Skin of body (tissue), 2 donors: ENCODE results near the gene OLIG2. TPM values are rescaled to one million over a fixed set of nuclear protein-coding genes. Genes with fewer than 3 reads are reported as not detected.

Experiments used
- DNase-seq: peaks from one replicate; lab custom pipeline; 2025; lab: John Stamatoyannopoulos, UW
- total RNA-seq: library from RNA; depleted of rRNA; stranded (reverse); fragments of >200 nt; gene quantifications from one replicate; pipeline ENCODE4 v1.2.3, GENCODE V29; 2014

The OLIG2 gene
- total RNA-seq, 1 donor from 2014 or later, result 0.10 TPM

- DNase-seq, result no peak
Measured at GRCh38 chr21:33019885-33020557, 5.7 kb upstream of the OLIG2 start.

GRCh38 chr21:33020558-33021100 lies 5.1 kb upstream of the OLIG2 start:
- no peak for DNase-seq

DNA sequence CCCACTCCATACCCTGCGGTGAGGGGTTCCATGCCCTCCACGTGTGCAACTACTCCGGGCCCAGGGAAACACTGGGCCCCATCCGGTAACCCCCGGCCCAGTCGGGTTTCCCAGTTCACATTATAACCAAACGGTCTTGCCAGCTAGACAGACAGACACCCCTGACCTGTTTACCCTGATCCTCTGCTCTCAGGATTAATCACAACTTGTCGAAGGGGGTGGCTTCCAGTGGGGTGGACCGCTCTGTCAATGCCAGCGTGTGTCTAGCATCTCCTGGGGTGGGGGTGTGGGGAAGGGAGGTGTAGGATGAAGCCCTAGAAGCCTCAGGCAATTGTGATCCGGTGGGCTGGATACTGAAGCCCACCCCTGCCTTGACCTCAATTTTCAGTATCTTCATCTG lies 4.6 kb upstream of the OLIG2 start:
- DNase-seq, result no peak

DNA sequence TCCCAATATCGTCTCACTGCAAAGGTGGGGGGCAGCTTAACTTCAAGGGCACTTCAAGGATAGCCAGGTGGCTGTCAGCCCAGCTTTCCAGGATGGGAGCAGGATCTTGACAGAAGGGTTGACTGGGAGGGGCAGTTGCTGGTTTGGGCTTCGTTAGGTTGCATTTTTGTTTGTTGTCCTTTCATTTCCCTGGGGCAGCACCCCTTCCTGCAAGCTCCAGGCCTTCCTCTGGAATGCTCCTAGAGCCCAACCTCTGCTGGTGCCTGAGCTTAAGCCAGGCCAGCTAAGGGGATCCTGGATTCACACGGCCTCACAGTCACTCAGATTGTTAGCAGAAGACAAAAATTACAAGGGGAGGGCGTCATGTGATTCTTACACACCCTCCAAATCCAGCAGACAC lies 4.1 kb upstream of the OLIG2 start:
- DNase-seq, result no peak

DNA sequence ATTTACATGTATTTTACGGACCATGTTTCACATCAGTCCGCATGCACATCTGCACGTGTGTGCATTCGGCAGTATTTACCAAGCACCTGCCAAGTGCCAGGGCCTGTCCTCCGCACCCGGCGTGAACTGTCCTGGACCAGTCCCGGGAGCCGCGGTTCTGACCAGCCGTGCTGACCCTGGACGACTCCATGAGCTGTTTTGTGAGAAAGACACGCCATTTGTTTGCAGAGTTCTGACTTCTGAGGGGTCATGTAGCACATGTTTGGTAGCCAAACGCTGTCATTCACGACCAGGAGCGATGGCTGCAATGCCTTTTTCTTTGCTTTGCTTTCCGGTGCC lies 3.3 kb upstream of the OLIG2 start:
- no peak for DNase-seq

DNA sequence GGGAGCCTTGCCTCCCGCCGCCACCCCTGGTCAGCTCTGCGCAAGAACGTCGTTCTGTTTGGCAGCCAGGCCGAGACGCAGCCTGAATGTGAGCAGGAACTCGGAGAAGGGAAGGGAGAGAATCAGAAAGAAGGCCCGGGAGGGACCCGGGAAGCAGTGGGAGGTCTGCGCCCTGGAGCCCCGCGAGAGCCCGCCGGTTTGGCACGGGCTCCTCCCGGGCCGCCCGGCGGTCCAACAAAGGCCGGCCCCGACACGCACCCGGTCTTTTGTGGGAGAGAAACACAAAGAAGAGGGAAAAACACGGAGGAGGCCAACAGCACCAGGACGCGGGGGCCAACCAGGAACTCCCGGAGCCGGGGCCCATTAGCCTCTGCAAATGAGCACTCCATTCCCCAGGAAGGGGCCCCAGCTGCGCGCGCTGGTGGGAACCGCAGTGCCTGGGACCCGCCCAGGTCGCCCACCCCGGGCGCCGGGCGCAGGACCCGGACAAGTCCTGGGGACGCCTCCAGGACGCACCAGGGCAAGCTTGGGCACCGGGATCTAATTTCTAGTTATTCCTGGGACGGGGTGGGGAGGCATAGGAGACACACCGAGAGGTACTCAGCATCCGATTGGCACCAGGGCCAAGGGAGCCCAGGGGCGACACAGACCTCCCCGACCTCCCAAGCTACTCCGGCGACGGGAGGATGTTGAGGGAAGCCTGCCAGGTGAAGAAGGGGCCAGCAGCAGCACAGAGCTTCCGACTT lies 2.7 kb upstream of the OLIG2 start:
- DNase-seq, result no peak

- DNase-seq, result no peak
Measured at GRCh38 chr21:33023574-33024200, 2.0 kb upstream of the OLIG2 start.

GRCh38 chr21:33024201-33025103 lies 1.3 kb upstream of the OLIG2 start:
- DNase-seq, result no peak

- no peak for DNase-seq
Measured at GRCh38 chr21:33025106-33025488, 638 bp upstream of the OLIG2 start.

DNA sequence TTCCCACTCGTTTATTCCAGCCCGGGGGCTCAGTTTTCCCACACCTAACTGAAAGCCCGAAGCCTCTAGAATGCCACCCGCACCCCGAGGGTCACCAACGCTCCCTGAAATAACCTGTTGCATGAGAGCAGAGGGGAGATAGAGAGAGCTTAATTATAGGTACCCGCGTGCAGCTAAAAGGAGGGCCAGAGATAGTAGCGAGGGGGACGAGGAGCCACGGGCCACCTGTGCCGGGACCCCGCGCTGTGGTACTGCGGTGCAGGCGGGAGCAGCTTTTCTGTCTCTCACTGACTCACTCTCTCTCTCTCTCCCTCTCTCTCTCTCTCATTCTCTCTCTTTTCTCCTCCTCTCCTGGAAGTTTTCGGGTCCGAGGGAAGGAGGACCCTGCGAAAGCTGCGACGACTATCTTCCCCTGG lies 716 bp downstream of the OLIG2 start:
- DNase-seq, result no peak

GRCh38 chr21:33026878-33027400 lies 1.2 kb downstream of the OLIG2 start:
- no peak for DNase-seq

DNA sequence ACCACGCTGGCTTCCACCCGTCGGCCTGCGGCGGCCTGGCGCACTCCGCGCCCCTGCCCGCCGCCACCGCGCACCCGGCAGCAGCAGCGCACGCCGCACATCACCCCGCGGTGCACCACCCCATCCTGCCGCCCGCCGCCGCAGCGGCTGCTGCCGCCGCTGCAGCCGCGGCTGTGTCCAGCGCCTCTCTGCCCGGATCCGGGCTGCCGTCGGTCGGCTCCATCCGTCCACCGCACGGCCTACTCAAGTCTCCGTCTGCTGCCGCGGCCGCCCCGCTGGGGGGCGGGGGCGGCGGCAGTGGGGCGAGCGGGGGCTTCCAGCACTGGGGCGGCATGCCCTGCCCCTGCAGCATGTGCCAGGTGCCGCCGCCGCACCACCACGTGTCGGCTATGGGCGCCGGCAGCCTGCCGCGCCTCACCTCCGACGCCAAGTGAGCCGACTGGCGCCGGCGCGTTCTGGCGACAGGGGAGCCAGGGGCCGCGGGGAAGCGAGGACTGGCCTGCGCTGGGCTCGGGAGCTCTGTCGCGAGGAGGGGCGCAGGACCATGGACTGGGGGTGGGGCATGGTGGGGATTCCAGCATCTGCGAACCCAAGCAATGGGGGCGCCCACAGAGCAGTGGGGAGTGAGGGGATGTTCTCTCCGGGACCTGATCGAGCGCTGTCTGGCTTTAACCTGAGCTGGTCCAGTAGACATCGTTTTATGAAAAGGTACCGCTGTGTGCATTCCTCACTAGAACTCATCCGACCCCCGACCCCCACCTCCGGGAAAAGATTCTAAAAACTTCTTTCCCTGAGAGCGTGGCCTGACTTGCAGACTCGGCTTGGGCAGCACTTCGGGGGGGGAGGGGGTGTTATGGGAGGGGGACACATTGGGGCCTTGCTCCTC lies 1.9 kb downstream of the OLIG2 start:
- no peak for DNase-seq

- no peak for DNase-seq
Measured at GRCh38 chr21:33028287-33028670, 2.5 kb downstream of the OLIG2 start.

- no peak for DNase-seq
Measured at GRCh38 chr21:33028773-33029384, 3.1 kb downstream of the OLIG2 start.

GRCh38 chr21:33029385-33029921 lies 3.7 kb downstream of the OLIG2 start:
- no peak for DNase-seq

DNA sequence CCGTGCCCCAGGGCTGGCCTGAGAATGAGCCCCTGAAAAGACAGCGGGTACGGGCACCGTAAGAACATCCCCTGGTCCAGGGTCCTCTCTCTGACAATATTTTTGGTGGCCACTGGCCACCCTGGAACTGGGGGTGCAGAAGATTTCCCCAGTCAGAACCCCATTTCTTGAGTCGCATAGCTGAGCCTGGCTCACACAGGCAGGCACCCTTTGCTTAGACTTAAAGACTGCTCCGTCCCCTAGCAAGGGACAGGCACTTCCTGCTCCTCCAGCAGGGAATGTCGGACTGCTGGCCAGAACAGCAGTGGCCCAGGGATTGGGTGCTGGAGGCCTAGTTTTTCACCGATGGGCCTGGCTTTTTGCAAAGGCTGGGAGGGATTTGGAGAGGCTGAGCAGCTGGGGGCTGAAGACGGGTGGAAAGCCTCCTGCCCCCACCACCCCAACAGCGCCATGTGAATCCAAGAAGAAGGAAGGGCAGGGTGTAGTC lies 4.3 kb downstream of the OLIG2 start:
- no peak for DNase-seq

- DNase-seq, result no peak
Measured at GRCh38 chr21:33030633-33031032, 4.9 kb downstream of the OLIG2 start.

- no peak for DNase-seq
Measured at GRCh38 chr21:33031152-33031911, 5.6 kb downstream of the OLIG2 start.
